SH-SY5Y (cell line): Measurements from ENCODE around the gene SEC62.

Experiments
- GATA2 ChIP-seq: IDR thresholded peaks from 2 replicates; pipeline ENCODE4 v1.6.1; 2011; ENCODE audit warnings: mild to moderate bottlenecking, low read depth, low read length
- GATA3 ChIP-seq: IDR thresholded peaks from 2 replicates; pipeline ENCODE4 v1.6.1; 2011; ENCODE audit warnings: low read depth, mild to moderate bottlenecking, low read length, moderate library complexity

The SEC62 gene

GRCh38 chr3:169992156-169992555 is 25.5 kb downstream of the SEC62 start:
- no peak for TF ChIP-seq GATA2

DNA sequence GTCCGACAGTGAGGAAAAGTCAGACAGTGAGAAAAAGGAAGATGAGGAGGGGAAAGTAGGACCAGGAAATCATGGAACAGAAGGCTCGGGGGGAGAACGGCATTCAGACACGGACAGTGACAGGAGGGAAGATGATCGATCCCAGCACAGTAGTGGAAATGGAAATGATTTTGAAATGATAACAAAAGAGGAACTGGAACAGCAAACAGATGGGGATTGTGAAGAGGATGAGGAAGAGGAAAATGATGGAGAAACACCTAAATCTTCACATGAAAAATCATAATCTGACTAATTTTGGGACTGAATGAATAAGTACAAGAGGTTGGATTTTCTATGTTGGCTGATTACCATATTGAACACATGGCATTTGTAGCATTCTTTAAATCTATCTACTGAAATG is 26.2 kb downstream of the SEC62 start:
- TF ChIP-seq GATA2 (no peak), GATA3 (no peak)

- TF ChIP-seq GATA3 (no peak), GATA2 (no peak)
Measured at GRCh38 chr3:169993761-169994160, 27.2 kb downstream of the SEC62 start.

DNA sequence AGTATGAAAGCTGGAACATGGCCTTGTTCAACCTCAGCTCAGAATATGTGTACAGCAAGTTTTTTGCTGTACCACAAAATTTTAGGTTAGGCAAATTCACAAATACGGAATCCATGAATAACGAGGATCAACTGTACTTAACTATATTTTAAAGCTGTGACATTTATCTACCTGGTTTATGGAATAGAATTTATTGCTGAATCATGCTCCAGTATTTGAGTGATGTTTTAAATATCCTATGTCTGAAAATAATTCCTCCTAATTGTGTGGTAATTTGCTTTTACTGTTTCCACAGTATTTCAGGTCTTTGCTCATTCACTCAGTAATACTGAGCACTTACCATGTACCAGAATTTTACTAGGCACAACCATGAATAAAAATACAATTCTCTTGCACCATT is 29.5 kb downstream of the SEC62 start:
- TF ChIP-seq GATA3, result no peak
- no peak for TF ChIP-seq GATA2

GRCh38 chr3:169998668-169999131 is 32.1 kb downstream of the SEC62 start:
- no peak for TF ChIP-seq GATA2
- TF ChIP-seq GATA3, result no peak

DNA sequence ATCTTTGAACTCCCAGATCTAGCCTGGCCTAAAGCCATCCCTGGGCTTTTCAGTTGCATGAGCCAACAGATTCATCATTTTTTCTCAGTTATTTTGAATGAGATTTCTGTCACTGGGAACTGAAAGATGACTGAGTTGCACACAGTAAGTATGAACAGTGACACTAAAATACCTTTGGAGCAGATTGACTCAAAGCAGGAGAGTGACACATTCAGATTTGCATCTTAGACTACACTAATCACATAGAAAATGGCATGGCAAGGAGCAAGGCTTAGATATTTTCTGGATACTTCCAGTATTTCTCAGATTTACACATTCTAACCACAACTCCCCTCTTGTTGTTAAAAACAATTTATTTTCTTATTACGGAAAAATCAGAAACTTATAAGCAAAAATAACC is 32.8 kb downstream of the SEC62 start:
- no peak for TF ChIP-seq GATA2
- no peak for TF ChIP-seq GATA3

GRCh38 chr3:170000051-170000450 is 33.4 kb downstream of the SEC62 start:
- TF ChIP-seq GATA3 (no peak), GATA2 (no peak)

DNA sequence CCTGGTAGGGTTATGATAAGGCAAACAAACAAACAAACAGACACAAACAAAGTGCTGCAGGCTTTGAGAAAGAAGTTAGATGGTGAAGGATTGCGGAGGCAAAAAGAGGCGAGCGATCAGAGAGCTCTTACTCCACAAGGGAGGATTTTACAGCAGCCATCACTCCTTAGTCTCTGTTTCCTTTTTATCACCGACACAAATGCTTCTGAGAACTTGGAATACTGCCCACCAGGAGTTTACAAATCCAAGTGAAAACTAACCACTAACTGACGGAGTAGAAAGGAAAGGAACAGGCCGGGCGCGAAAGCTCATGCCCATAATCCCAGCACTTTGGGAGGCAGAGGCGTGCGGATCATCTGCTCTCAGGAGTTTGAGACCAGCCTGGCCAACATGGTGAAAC is 35.6 kb downstream of the SEC62 start:
- no peak for TF ChIP-seq GATA2
- TF ChIP-seq GATA3, result no peak

DNA sequence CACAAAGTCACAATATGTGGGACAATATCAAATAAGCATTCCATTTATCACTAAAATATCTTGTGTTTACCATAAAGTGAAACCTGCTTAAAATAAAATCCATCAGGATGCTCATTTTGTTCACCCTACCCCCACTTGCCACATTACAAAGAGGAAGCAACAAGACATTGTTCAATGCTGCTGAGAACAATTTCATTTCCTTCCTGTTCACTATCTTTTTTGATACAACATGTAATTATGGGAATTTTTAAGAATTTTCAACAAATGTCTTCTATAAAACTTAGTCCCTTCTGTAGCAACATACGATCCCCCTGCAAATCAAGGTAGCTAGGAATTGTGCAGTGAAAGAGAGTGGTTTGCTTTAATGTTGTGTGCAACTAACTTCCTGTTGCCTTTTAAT is 36.3 kb downstream of the SEC62 start:
- TF ChIP-seq GATA2, result no peak
- no peak for TF ChIP-seq GATA3

GRCh38 chr3:170003881-170004356 is 37.3 kb downstream of the SEC62 start:
- TF ChIP-seq GATA2 (no peak), GATA3 (no peak)

DNA sequence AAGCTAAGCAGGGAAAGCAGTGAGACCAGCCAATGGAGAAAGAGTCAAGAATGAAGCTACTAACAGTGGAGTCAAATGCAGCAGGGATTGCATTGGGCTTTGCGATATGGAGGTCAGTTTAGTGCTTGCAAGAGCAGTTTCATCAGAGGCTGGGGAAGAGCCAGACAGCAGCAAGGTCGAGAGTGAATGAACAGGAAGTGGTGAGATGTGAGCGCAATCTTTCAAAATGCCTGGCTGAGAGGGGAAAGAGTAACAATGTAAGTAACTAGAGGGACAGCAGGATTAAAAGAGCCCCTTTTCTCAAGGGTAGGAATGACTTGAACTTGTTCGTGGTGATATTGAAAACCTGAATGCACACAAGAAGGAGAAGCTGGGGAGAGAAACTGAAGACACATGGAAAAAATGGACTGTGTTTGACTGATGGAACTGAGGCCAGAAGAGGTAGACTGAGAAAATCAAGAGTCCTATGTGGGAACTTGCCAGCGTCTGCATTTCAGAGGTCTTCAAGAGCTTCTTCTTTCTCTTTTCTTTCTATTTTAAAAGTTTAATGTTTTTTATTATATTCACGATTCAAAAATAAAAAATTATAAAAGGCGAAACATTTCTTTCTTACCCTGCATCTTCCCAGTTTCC is 40.5 kb downstream of the SEC62 start:
- TF ChIP-seq GATA2, result no peak
- TF ChIP-seq GATA3, result no peak

GRCh38 chr3:170010498-170010897 is 43.9 kb downstream of the SEC62 start:
- TF ChIP-seq GATA2, result no peak
- TF ChIP-seq GATA3, result no peak

DNA sequence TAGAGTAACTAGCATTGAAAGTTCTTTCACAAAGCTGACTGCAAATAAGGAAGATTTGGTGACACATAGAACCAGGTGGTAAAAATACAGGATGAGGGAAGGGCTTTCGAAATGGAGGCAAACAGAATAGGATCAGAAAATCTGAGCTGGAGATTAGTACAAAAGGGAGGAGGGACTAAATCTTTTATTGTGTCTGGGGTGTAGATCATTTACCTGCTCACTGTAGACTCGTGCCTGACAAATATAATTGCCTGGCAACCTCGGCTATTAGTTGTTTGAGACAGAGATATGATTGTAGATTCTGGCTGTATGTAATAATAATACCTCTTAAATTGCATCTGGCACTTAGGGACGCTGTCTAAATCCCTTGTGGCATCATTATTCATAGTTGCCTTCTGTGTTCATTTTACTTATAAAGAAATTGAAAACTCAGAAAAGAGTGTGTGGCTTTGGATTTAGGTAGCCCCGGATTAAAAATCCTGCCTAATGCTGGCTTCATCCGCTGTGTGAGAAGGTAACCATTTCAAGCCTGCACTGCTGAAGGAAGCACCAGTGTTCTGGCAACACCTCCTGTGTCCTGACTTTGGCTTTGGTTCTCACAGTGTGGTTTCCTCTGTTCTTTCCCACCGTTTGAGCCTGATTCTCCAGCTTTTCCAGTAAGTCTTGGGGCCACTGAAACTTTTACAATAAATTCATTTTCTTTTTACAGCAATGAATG is 46.2 kb downstream of the SEC62 start:
- TF ChIP-seq GATA3 (no peak), GATA2 (no peak)

DNA sequence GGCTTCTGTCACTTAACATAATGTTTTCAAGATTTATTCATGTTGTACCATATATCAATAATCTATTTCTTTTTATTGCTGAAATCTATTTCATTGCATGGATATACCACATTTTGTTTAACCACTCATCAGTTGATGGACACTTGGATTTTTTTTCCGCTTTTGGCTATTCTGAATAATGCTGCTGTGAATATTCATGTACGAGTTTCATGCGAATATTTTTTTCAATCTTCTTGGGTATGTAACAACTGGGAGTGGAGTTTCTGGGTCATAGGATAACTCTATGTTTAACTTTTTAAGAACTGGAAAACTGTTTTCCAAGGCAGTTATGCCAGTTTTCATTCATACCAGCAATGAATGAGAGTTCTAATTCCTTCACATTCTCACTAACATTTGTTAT is 49.5 kb downstream of the SEC62 start:
- no peak for TF ChIP-seq GATA2
- TF ChIP-seq GATA3, result no peak

GRCh38 chr3:170021083-170021482 is 54.5 kb downstream of the SEC62 start:
- TF ChIP-seq GATA3 (no peak), GATA2 (no peak)

DNA sequence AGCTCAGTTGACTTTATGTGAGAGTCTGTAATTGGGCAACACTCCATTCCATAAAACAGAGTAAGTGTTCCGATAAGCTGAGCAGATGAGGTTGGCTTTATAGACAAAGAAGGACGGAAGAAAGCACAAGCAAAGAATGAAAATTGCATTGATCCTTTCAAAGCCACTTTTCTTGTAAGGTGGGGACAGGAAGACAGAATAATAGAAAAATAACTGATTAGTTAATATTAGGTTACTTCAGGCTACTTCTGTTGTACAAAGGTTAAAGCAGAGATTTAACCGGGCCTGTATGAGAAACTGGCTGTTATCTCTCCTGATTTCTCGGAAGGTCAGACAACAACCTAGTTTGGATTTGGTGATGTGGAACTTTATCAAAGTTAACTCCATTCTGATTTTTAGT is 55.7 kb downstream of the SEC62 start:
- TF ChIP-seq GATA2 (no peak), GATA3 (no peak)
